HCT116 (cell line): ENCODE data around the gene ASPG. TPM values are rescaled to one million over a fixed set of nuclear protein-coding genes. Genes with fewer than 3 reads are reported as not detected.

ENCODE experiments used
- ATAC-seq: fragments of 200-7000 bp; cut with Tn5 transposase; 2 replicates; pipeline ENCODE4 v1.9.1; 2020; ENCODE audit warnings: mild to moderate bottlenecking, moderate library complexity
- BruUV-seq: library from RNA; stranded (reverse); fragments of 400-500 nt; replicated peaks from 2 replicates; lab custom pipeline; 2021; lab: Mats Ljungman, UMichigan
- CTCF ChIA-PET: fragments of 300-600 bp; sonication (Branson Sonifier 250); formaldehyde crosslinking; loops from one replicate; lab custom pipeline; 2021; ENCODE audit warnings: antibody characterized with exemption; lab: Charles Lee
- POLR2A ChIA-PET: fragments of 300-600, 350-600 bp; sonication (Branson Sonifier 250); formaldehyde crosslinking; loops from one replicate; lab custom pipeline; 2021; ENCODE audit warnings: antibody characterized with exemption; lab: Charles Lee
- RAD21 ChIA-PET, 2 experiments: fragments of 300-600 bp; sonication (Branson Sonifier 250); formaldehyde crosslinking; loops; one replicate each; lab custom pipeline; 2023; ENCODE audit warnings: low total read pairs in 2 of 2; ENCODE audit not compliant: uncharacterized antibody in 2 of 2, unreplicated experiment in 2 of 2, low non-redundant PET in 1 of 2; lab: Charles Lee
- DNase-seq: peaks from one replicate; pipeline ENCODE4 v3.0.0-alpha.2; 2010; ENCODE audit warnings: low read depth, low spot score
- H2AFZ ChIP-seq: fragments of 200-600 bp; shearing (Covaris generic), sonication (generic); 2 replicates; pipeline ENCODE4 v1.6.1; 2017; ENCODE audit warnings: low read depth, mixed run types, mixed read lengths, antibody characterized with exemption, low read length; ENCODE audit not compliant: poor library complexity, severe bottlenecking
- H3K27ac ChIP-seq: 2 replicates; pipeline ENCODE4 v1.5.1; 2012; ENCODE audit warnings: low read depth, low read length
- H3K27me3 ChIP-seq: fragments of 200-600 bp; sonication (generic); 2 replicates; pipeline ENCODE4 v1.6.1; 2016; ENCODE audit warnings: mixed run types, low read length, mixed read lengths; ENCODE audit not compliant: insufficient read depth
- H3K36me3 ChIP-seq, 2 experiments: fragments of 200-500 bp in 1 of 2; fragments of 200-600 bp in 1 of 2; sonication (Bioruptor generic) in 1 of 2; sonication (generic) in 1 of 2; 2 replicates each; pipeline versions ENCODE4 v1.5.1 to v1.6.1; 2014 to 2016; ENCODE audit warnings: low read length in 2 of 2, inconsistent platforms in 1 of 2, mixed read lengths in 1 of 2, mixed run types in 1 of 2; ENCODE audit not compliant: insufficient read depth in 2 of 2, control insufficient read depth in 1 of 2
- H3K4me1 ChIP-seq, 2 experiments: fragments of 200-600 bp in 1 of 2; sonication (generic) in 1 of 2; 2 replicates each; pipeline versions ENCODE4 v1.5.1 to v1.6.1; 2012 to 2017; ENCODE audit warnings: low read length in 2 of 2, inconsistent platforms in 1 of 2, mild to moderate bottlenecking in 1 of 2, mixed read lengths in 1 of 2, mixed run types in 1 of 2, moderate library complexity in 1 of 2; ENCODE audit not compliant: insufficient read depth in 2 of 2, control insufficient read depth in 1 of 2
- H3K4me2 ChIP-seq: fragments of 200-600 bp; sonication (generic); 2 replicates; pipeline ENCODE4 v1.6.1; 2017; ENCODE audit warnings: mixed run types, low read length, mixed read lengths
- H3K4me3 ChIP-seq, 2 experiments: fragments of 200-600 bp in 1 of 2; sonication (generic) in 1 of 2; replicated peaks in 1 of 2; 2 replicates each; pipeline ENCODE4 v1.5.1; 2011 to 2016; ENCODE audit warnings: low read length in 2 of 2, control low read depth in 1 of 2, low read depth in 1 of 2, mild to moderate bottlenecking in 1 of 2, mixed read lengths in 1 of 2, mixed run types in 1 of 2
- H3K79me2 ChIP-seq: fragments of 200-600 bp; sonication (generic); 2 replicates; pipeline ENCODE4 v1.6.1; 2017; ENCODE audit warnings: mild to moderate bottlenecking, mixed run types, low read length, moderate library complexity, mixed read lengths; ENCODE audit not compliant: insufficient read depth
- H3K9ac ChIP-seq: fragments of 200-600 bp; sonication (generic); 2 replicates; pipeline ENCODE4 v1.6.1; 2016; ENCODE audit warnings: low read length, mixed read lengths
- H3K9me2 ChIP-seq: fragments of 200-600 bp; sonication (generic), shearing (Covaris generic); 2 replicates; pipeline ENCODE4 v1.6.1; 2017; ENCODE audit warnings: mixed run types, mild to moderate bottlenecking, moderate library complexity; ENCODE audit not compliant: insufficient read depth
- H3K9me3 ChIP-seq, 2 experiments: fragments of 200-500 bp in 1 of 2; fragments of 200-600 bp in 1 of 2; sonication (Bioruptor generic) in 1 of 2; sonication (generic) in 1 of 2; 2 replicates each; pipeline ENCODE4 v1.6.1; 2014 to 2017; ENCODE audit warnings: low read length in 2 of 2, mixed read lengths in 2 of 2, inconsistent platforms in 1 of 2, low read depth in 1 of 2, mild to moderate bottlenecking in 1 of 2, mixed run types in 1 of 2, moderate library complexity in 1 of 2; ENCODE audit not compliant: control insufficient read depth in 1 of 2, insufficient read depth in 1 of 2
- H4K20me1 ChIP-seq: fragments of 200-600 bp; sonication (generic), shearing (Covaris generic); 2 replicates; pipeline ENCODE4 v1.6.1; 2017; ENCODE audit warnings: mixed run types, mild to moderate bottlenecking, moderate library complexity; ENCODE audit not compliant: insufficient read depth
- ATF3 ChIP-seq: IDR thresholded peaks from 2 replicates; pipeline ENCODE4 v1.6.1; 2012
- CEBPB ChIP-seq: IDR thresholded peaks from 2 replicates; pipeline ENCODE4 v1.6.1; 2012; ENCODE audit warnings: low read depth
- EGR1 ChIP-seq: IDR thresholded peaks from 2 replicates; pipeline ENCODE4 v1.6.1; 2012; ENCODE audit warnings: low read depth
- ELF1 ChIP-seq: IDR thresholded peaks from 2 replicates; pipeline ENCODE4 v1.6.1; 2012; ENCODE audit warnings: low read depth, borderline replicate concordance
- FOSL1 ChIP-seq: IDR thresholded peaks from 2 replicates; pipeline ENCODE4 v1.6.1; 2012; ENCODE audit warnings: low read depth
- RAD21 ChIP-seq: IDR thresholded peaks from 2 replicates; pipeline ENCODE4 v1.6.1; 2012; ENCODE audit warnings: low read depth, mild to moderate bottlenecking
- SRF ChIP-seq: IDR thresholded peaks from 2 replicates; pipeline ENCODE4 v1.6.1; 2012; ENCODE audit warnings: low read depth
- TCF7L2 ChIP-seq: IDR thresholded peaks from 2 replicates; pipeline ENCODE4 v1.7.0; 2011; ENCODE audit warnings: borderline replicate concordance, inconsistent platforms; ENCODE audit not compliant: insufficient read depth, insufficient read length; ENCODE audit errors: extremely low read depth
- YY1 ChIP-seq: IDR thresholded peaks from 2 replicates; pipeline ENCODE4 v1.6.1; 2011; ENCODE audit warnings: low read length, low read depth, moderate library complexity, mild to moderate bottlenecking; ENCODE audit not compliant: insufficient replicate concordance; ENCODE audit errors: extremely low read depth
- ZNF274 ChIP-seq: fragments of 200-500 bp; sonication (Bioruptor generic); IDR thresholded peaks from 2 replicates; pipeline ENCODE4 v1.6.1; 2014; ENCODE audit warnings: mild to moderate bottlenecking, low read depth, low read length, inconsistent platforms
- intact Hi-C: fragments of 100-400 bp; cut with micrococcal nuclease; formaldehyde crosslinking; loops from 2 replicates; pipeline ENCODE4 v1.10.0; 2022
- total RNA-seq: library from RNA; stranded (reverse); gene quantifications from one replicate; pipeline ENCODE4 v1.2.1, GENCODE V29; 2021; ENCODE audit not compliant: unreplicated experiment
- TF ChIP-seq, protein P1 (sequence below): IDR thresholded peaks from 2 replicates; pipeline ENCODE4 v1.6.1; 2012

The ASPG gene
- total RNA-seq, 1 experiment from 2014 or later = not detected

DNA sequence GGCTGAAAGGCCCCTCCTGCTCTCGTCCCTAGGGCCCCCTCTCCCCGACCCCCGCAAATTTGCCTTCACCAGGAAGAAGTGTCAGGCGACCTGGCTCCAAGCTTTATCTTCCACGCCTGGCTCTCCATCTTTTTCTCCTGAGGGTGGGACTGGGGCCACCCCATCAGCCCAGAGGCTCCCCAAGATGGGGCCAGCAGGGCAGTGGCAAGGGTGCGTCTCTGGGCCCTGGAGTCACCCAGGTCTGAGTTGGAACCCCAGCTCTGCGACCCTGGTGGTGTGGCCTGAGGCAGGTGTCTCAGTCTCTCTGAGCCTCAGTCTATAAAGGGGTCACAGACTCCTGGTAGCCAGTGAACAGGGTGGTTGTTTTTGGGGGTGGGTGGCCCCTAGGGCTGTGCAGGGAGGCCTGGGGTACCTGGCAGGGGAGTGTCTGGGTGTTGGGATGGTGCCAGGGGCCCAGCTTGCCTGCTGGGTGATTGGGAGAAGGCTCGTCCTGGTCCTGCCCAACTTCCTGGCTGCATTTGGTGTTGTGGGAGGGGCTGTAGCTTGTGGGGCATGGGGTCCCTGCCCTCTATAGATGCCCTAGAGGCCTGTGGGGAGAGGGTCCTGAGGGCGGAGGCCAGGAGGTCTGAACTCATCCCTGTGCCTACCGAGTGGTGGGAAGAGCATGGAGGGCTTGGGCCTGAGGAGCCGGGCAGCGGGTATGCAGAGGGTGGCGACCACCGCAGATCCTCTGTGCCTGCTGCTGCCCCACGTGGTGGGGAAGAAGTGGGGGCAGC lies 60.5 kb downstream of the ASPG start:
- Histone ChIP-seq H3K36me3 (no peaks in the 10 kb centered on the region), H3K27ac (no peak overlapping the region), H4K20me1 (no peaks in the 10 kb centered on the region), H3K27me3 (no peaks in the 10 kb centered on the region)
- no peak for DNase-seq
- TF ChIP-seq YY1 (no peak), EGR1 (no peak), TCF7L2 (no peak), ELF1 (no peak), RAD21 (no peak), CEBPB (no peak), ZNF274 (no peak), FOSL1 (no peak), ATF3 (no peak), SRF (no peak)
- TF ChIP-seq, protein P1, sequence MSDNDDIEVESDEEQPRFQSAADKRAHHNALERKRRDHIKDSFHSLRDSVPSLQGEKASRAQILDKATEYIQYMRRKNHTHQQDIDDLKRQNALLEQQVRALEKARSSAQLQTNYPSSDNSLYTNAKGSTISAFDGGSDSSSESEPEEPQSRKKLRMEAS = no peak
- TF ChIP-seq, all 23 proteins: peak for 0
- ChIA-PET CTCF (no interaction called here), RAD21 (no interaction called here), POLR2A (no interaction called here)
- Histone ChIP-seq H3K9me2 (no peaks in the 10 kb centered on the region), H3K4me1 (peaks cover 11 to 18% of the 10 kb centered on the region in 2 experiments), H3K79me2 (peaks cover 24% of the 10 kb centered on the region; the same call in 1 of the 2 replicates), H3K4me2 (no peak overlapping the region), H2AFZ (no peak overlapping the region), H3K9me3 (no peaks in the 10 kb centered on the region), H3K4me3 (no peak overlapping the region), H3K9ac (no peak overlapping the region)
- BruUV-seq = no TSS peak
- ATAC-seq = no peak
- intact Hi-C loops = no loop called here
